Epithelial cell of prostate (primary cell): ENCODE results near the gene SPDYE4.

Experiments
- DNase-seq: peaks from one replicate; pipeline ENCODE4 v3.0.0-alpha.2; 2011; ENCODE audit warnings: low read depth, low spot score
- H3K27ac ChIP-seq: fragments of 450-650 bp; 2 replicates; pipeline ENCODE4 v1.5.1; 2017; ENCODE audit warnings: mild to moderate bottlenecking

The SPDYE4 gene

GRCh38 chr17:8742274-8742673 is 16.1 kb downstream of the SPDYE4 start:
- no peak for DNase-seq
- H3K27ac ChIP-seq, result no peak overlapping the region

- DNase-seq, result no peak
Measured at GRCh38 chr17:8741771-8742170, 16.6 kb downstream of the SPDYE4 start.

GRCh38 chr17:8741366-8741765 is 17.0 kb downstream of the SPDYE4 start:
- H3K27ac ChIP-seq, result no peak overlapping the region
- no peak for DNase-seq

More at GRCh38 chr17:8741771-8742170, 16.6 kb downstream of the SPDYE4 start:
- no peak overlapping the region for H3K27ac ChIP-seq

GRCh38 chr17:8740486-8740885 is 17.9 kb downstream of the SPDYE4 start:
- no peak for DNase-seq
- H3K27ac ChIP-seq, result no peak overlapping the region

- DNase-seq, result no peak
Measured at GRCh38 chr17:8739097-8739496, 19.2 kb downstream of the SPDYE4 start.

GRCh38 chr17:8736796-8737195 is 21.6 kb downstream of the SPDYE4 start:
- H3K27ac ChIP-seq, result no peak overlapping the region
- no peak for DNase-seq

More at GRCh38 chr17:8739097-8739496, 19.2 kb downstream of the SPDYE4 start:
- H3K27ac ChIP-seq, result no peak overlapping the region

- H3K27ac ChIP-seq, result no peak overlapping the region
- DNase-seq, result no peak
Measured at GRCh38 chr17:8736362-8736761, 22.0 kb downstream of the SPDYE4 start.

GRCh38 chr17:8735336-8735939 is 22.9 kb downstream of the SPDYE4 start:
- DNase-seq, result no peak
- no peak overlapping the region for H3K27ac ChIP-seq

GRCh38 chr17:8734876-8735275 is 23.5 kb downstream of the SPDYE4 start:
- DNase-seq, result no peak

GRCh38 chr17:8732406-8733085 is 25.8 kb downstream of the SPDYE4 start:
- DNase-seq, result no peak
- no peak overlapping the region for H3K27ac ChIP-seq

More at GRCh38 chr17:8734876-8735275, 23.5 kb downstream of the SPDYE4 start:
- no peak overlapping the region for H3K27ac ChIP-seq

GRCh38 chr17:8729860-8730259 is 28.5 kb downstream of the SPDYE4 start:
- DNase-seq, result no peak
- H3K27ac ChIP-seq, result no peak overlapping the region

- H3K27ac ChIP-seq, result no peak overlapping the region
- no peak for DNase-seq
Measured at GRCh38 chr17:8729421-8729820, 28.9 kb downstream of the SPDYE4 start.

GRCh38 chr17:8728971-8729370 is 29.4 kb downstream of the SPDYE4 start:
- no peak overlapping the region for H3K27ac ChIP-seq
- no peak for DNase-seq

- DNase-seq, result no peak
- H3K27ac ChIP-seq, result no peak overlapping the region
Measured at GRCh38 chr17:8728251-8728938, 30.0 kb downstream of the SPDYE4 start.

- no peak for DNase-seq
- H3K27ac ChIP-seq, result no peak overlapping the region
Measured at GRCh38 chr17:8726941-8727555, 31.3 kb downstream of the SPDYE4 start.

- DNase-seq, result no peak
- no peak overlapping the region for H3K27ac ChIP-seq
Measured at GRCh38 chr17:8725881-8726876, 32.2 kb downstream of the SPDYE4 start.

- H3K27ac ChIP-seq, result no peak overlapping the region
- DNase-seq, result no peak
Measured at GRCh38 chr17:8724451-8724850, 33.9 kb downstream of the SPDYE4 start.

- H3K27ac ChIP-seq, result no peak overlapping the region
- no peak for DNase-seq
Measured at GRCh38 chr17:8720596-8720995, 37.8 kb downstream of the SPDYE4 start.

GRCh38 chr17:8719291-8720246 is 38.8 kb downstream of the SPDYE4 start:
- no peak overlapping the region for H3K27ac ChIP-seq
- no peak for DNase-seq
